LNCaP clone FGC (cell line): ENCODE measurements around the gene SAA1.
"Not testable (repeated sequence)": the region's sequence is repeated elsewhere in the genome, so short reads cannot be mapped to it uniquely, and the experiment has no call there.

ENCODE experiments used
- DNase-seq: peaks from one replicate; pipeline ENCODE4 v3.0.0-alpha.2; 2011; ENCODE audit warnings: low read depth
- H3K4me3 ChIP-seq: 2 replicates; pipeline ENCODE4 v1.5.1; 2011; ENCODE audit warnings: mild to moderate bottlenecking, low read depth, low read length, control low read depth
- CTCF ChIP-seq: IDR thresholded peaks from 2 replicates; pipeline ENCODE4 v1.5.1; 2012; ENCODE audit warnings: mild to moderate bottlenecking; ENCODE audit not compliant: control insufficient read depth, insufficient read depth; ENCODE audit errors: extremely low read depth

Gene SAA1

GRCh38 chr11:18233912-18234311 lies 32.2 kb upstream of the SAA1 start:
- no peak for DNase-seq
- no peak for TF ChIP-seq CTCF
- H3K4me3 ChIP-seq: no peak overlapping the region

- H3K4me3 ChIP-seq: no peak overlapping the region
- no peak for DNase-seq
- no peak for TF ChIP-seq CTCF
Observed at GRCh38 chr11:18235394-18236334, 30.4 kb upstream of the SAA1 start.

GRCh38 chr11:18236664-18237356 lies 29.3 kb upstream of the SAA1 start, which contains the start of gene SAA4:
SAA4 (minus strand) TSS chr11:18236802; CDS start chr11:18235926, 876 bp downstream.
- no peak for DNase-seq
- H3K4me3 ChIP-seq: no peak within 1 kb of the TSS
- TF ChIP-seq CTCF: no peak

- no peak for TF ChIP-seq CTCF
- H3K4me3 ChIP-seq: no peak overlapping the region
- DNase-seq: no peak
Observed at GRCh38 chr11:18239655-18240054, 26.4 kb upstream of the SAA1 start.

GRCh38 chr11:18243783-18244362 lies 22.2 kb upstream of the SAA1 start:
- peak; percentile 43 for DNase-seq
- H3K4me3 ChIP-seq: no peak overlapping the region
- peak; percentile 73 for TF ChIP-seq CTCF

GRCh38 chr11:18245396-18245795 lies 20.7 kb upstream of the SAA1 start:
- TF ChIP-seq CTCF: no peak
- DNase-seq: no peak
- H3K4me3 ChIP-seq: no peak overlapping the region

GRCh38 chr11:18246379-18247190 lies 19.5 kb upstream of the SAA1 start:
- not testable (repeated sequence) for H3K4me3 ChIP-seq, DNase-seq

GRCh38 chr11:18247191-18247581 lies 18.9 kb upstream of the SAA1 start:
- not testable (repeated sequence) for H3K4me3 ChIP-seq, DNase-seq
